ENCODE measurements around the gene ATP6V1G3.

GRCh38 chr1:198542632-198543031 is 2.2 kb upstream of the ATP6V1G3 start:
- no peak for TF ChIP-seq CSDC2 (CRISPR knock-in tag; IDR thresholded peaks at IDR 0.05)
- no peak for TF ChIP-seq ZFP30 (CRISPR knock-in tag; IDR thresholded peaks at IDR 0.05)
- no peak for TF ChIP-seq SNAI2 (CRISPR knock-in tag; IDR thresholded peaks at IDR 0.05)
- no peak for TF ChIP-seq ZNF70 (CRISPR knock-in tag; IDR thresholded peaks at IDR 0.05)
